Measurements from ENCODE around the gene STAM2. TPM values are rescaled to one million over a fixed set of nuclear protein-coding genes. Genes with fewer than 3 reads are reported as not detected.

STAM2 gene
- total and polyA plus RNA-seq, 2 of the 13 experiments (the other 11 are each of a cell fraction or from before 2014, with no cell fraction given): 14.7 to 24.1 TPM

- TF ChIP-seq ZSCAN29 (CRISPR knock-in tag; conservative IDR thresholded peaks at IDR 0.05): peak; percentile 75
- TF ChIP-seq MBNL3 (CRISPR knock-in tag; conservative IDR thresholded peaks at IDR 0.05): no peak
- no peak for TF ChIP-seq ZNF878 (CRISPR knock-in tag; IDR thresholded peaks at IDR 0.05)
- peak; percentile 77 for TF ChIP-seq STAT5B (CRISPR knock-in tag; IDR thresholded peaks at IDR 0.05)
- TF ChIP-seq MAF1 (CRISPR knock-in tag; IDR thresholded peaks at IDR 0.05; ENCODE audit: borderline replicate concordance): peak; percentile 88; the same call in 1 of the 2 replicates
- TF ChIP-seq ZNF547 (CRISPR knock-in tag; IDR thresholded peaks at IDR 0.05): peak; percentile 85
- TF ChIP-seq FUBP1 (CRISPR knock-in tag; IDR thresholded peaks at IDR 0.05; ENCODE audit: borderline replicate concordance): no peak
- TF ChIP-seq ZNF432 (CRISPR knock-in tag; IDR thresholded peaks at IDR 0.05; ENCODE audit: borderline replicate concordance): no peak
- peak; percentile 92; the same call in 1 of the 2 replicates for TF ChIP-seq ZNF703 (CRISPR knock-in tag; IDR thresholded peaks at IDR 0.05; ENCODE audit: borderline replicate concordance)
- no peak; the same call in 1 of the 2 replicates for TF ChIP-seq SAFB2 (CRISPR knock-in tag; IDR thresholded peaks at IDR 0.05; ENCODE audit: borderline replicate concordance, low read depth)
- TF ChIP-seq TBP (CRISPR knock-in tag; IDR thresholded peaks at IDR 0.05): no peak
- TF ChIP-seq ESRRA (CRISPR knock-in tag; IDR thresholded peaks at IDR 0.05; ENCODE audit: low read depth): peak; percentile 52; the same call in 1 of the 2 replicates
- TF ChIP-seq TFE3 (CRISPR knock-in tag; IDR thresholded peaks at IDR 0.05): peak; percentile 26; the same call in 1 of the 2 replicates
- peak; percentile 100 for TF ChIP-seq STAG1 (CRISPR knock-in tag; IDR thresholded peaks at IDR 0.05)
- TF ChIP-seq ZNF513 (CRISPR knock-in tag; conservative IDR thresholded peaks at IDR 0.05): peak; percentile 93; the same call in 1 of the 2 replicates
- peak; percentile 96 for TF ChIP-seq SPEN (CRISPR knock-in tag; IDR thresholded peaks at IDR 0.05; ENCODE audit: low read depth)
- TF ChIP-seq ZBTB21 (CRISPR knock-in tag; IDR thresholded peaks at IDR 0.05): 0 out of 2 replicates have a peak, but pooled peaks have one; percentile 21
- peak; percentile 73; the same call in 1 of the 2 replicates for TF ChIP-seq DDIT3 (CRISPR knock-in tag; IDR thresholded peaks at IDR 0.05)
- TF ChIP-seq ZNF292 (CRISPR knock-in tag; IDR thresholded peaks at IDR 0.05; ENCODE audit: borderline replicate concordance, low read depth): peak; percentile 95; the same call in 1 of the 2 replicates
- peak; percentile 74; the same call in 1 of the 2 replicates for TF ChIP-seq ZNF564 (CRISPR knock-in tag; IDR thresholded peaks at IDR 0.05)
- TF ChIP-seq HNF1B (CRISPR knock-in tag; IDR thresholded peaks at IDR 0.05): peak; percentile 95
These were observed at the start of gene STAM2 (continued) for GRCh38 chr2:152175368-152176112.
